ENCODE measurements around the gene ENO1.

DNA sequence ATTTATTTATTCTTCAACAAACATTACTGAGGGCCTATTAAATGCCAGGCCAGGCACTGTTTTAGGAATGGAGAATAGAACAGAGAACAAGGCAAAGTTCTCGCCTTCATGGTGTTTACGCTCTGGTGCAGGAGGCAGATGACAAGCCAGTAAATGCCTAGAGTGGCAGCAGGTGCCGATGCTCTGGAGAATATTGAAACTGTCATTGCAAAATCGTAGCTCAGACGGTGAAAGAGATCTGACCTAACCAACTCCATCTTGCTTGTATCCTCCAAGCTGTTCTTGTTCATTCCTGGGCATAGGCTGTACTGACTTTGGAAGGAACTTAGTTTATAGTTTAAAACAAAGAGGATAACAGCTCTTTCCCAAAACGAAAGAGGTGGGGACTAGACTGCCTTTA lies 13.5 kb upstream of the ENO1 start:
- TF ChIP-seq, protein P1, sequence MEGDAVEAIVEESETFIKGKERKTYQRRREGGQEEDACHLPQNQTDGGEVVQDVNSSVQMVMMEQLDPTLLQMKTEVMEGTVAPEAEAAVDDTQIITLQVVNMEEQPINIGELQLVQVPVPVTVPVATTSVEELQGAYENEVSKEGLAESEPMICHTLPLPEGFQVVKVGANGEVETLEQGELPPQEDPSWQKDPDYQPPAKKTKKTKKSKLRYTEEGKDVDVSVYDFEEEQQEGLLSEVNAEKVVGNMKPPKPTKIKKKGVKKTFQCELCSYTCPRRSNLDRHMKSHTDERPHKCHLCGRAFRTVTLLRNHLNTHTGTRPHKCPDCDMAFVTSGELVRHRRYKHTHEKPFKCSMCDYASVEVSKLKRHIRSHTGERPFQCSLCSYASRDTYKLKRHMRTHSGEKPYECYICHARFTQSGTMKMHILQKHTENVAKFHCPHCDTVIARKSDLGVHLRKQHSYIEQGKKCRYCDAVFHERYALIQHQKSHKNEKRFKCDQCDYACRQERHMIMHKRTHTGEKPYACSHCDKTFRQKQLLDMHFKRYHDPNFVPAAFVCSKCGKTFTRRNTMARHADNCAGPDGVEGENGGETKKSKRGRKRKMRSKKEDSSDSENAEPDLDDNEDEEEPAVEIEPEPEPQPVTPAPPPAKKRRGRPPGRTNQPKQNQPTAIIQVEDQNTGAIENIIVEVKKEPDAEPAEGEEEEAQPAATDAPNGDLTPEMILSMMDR (IDR thresholded peaks at IDR 0.05; ENCODE audit: borderline replicate concordance, extremely low read depth, low read length, poor library complexity, severe bottlenecking): no peak
- no peak for TF ChIP-seq EZH2 (IDR thresholded peaks at IDR 0.05; ENCODE audit: borderline replicate concordance, low read depth, low read length, severe bottlenecking)

All from DND-41 (cell line).